Smooth muscle cell of the brain vasculature (primary cell): ENCODE measurements around the gene ANKS1A.
"Not testable (repeated sequence)": the region's sequence is repeated elsewhere in the genome, so short reads cannot be mapped to it uniquely, and the experiment has no call there.

Source experiments
- DNase-seq: peaks from one replicate; pipeline ENCODE4 v3.0.0-alpha.2; 2012; ENCODE audit warnings: low read depth, low spot score

Gene ANKS1A

DNA sequence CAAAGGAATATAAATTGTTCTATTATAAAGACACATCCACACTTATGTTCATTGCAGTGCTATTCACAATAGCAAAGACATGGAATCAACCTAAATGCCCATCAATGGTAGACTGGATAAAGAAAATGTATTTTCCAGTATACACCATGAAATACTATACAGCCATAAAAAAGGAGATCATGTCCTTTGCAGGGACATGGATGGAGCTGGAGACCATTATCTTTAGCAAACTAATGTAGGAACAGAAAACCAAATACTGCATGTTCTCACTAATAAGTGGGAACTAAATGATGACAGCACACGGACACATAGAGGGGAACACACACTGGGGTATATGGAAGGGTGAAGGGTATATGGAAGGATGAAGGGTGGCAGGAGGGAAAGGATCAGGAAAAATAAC is 5.0 kb upstream of the ANKS1A start:
- not testable (repeated sequence) for DNase-seq

DNA sequence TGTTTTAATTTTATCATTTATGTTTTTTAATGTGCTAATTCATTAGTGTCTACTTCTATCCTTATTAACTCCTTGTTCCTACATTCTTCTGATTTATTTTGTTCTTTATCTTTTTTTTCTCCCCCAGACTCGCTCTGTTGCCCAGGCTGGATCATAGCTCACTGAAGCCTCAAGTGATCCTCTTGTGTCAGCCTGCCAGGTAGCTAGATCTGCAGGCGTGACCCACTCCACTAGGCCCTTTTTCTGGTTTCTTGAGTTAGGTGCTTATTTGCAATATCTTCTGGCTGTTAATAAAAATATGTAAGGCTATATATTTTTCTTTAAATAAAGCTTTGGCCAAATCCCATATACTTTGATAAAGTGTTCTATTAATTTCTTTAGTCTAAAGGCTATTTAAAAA is 4.1 kb upstream of the ANKS1A start:
- DNase-seq = no peak

DNA sequence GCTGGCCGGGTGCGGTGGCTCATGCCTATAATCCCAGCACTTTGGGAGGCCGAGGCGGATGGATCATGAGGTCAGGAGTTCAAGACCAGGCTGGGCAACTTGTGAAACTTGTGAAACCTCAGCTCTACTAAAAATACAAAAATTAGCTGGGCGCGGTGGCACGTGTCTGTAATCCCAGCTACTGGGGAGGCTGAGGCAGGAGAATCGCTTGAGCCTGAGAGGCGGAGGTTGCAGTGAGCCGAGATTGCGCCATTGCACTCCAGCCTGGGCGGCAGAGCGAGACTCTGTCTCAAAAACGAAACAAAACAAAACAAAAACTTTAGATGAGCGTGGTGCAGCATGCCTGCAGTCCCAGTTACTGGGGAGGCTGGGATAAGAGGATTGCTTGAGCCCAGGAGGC is 3.2 kb upstream of the ANKS1A start:
- DNase-seq = not testable (repeated sequence)

DNA sequence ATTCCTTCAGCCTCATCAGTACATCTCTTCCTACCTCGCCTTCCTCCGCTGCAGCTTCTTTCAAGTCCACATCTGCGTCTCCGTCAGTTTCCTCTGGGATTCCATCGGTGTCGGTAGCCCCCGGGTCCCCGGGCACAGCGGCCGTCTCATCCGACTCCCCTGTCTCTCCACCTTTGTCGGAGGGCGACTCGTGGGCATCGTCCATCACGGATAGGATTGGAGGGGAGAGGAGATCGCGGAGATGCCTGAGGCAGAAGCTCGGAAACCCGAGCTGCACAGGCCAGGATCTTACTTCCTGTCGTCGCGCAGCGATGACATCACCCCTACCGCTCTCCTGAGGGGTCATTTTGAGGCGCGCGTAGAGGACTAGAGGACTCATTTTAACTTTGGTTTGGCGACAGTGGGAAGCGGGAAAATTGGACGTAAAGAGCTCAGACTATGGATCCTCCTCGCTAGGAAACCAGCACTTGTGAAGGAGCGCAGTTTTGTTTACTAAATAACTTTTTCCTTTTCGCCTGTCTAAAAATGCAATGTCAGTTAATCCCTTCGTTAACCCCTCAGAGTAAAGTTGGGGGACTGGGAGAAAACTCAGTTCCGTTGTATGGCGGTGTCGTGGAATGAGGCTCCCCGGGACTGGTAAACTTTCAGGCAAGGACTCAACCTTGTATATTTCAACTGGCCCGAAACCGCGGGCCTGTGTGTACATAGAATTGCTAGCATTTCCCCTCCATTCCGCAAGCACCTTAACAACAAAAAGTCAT is 1.1 kb upstream of the ANKS1A start, which contains the start of gene TAF11:
Gene TAF11, minus strand, starts transcription at position 290 of the 761 bp plus-strand sequence. Its CDS starts 85 bp downstream, at position 205.
- peak; percentile 88 for DNase-seq

DNA sequence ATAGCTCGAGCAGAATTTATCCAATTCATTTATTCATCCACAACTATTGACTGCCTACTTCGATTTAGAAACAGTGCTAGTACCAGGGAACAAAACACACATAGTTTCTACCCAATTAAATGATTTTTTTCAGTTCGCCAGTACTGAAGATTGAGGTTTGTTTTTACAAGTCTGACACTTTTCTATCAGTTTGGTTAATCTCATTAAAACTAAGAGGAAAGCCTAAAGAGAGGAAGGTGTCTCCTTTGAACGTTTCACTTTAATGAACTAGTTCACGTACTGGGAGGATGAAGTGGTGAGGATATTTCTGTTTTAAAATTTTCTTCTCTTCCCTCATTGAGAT is 570 bp upstream of the ANKS1A start:
- no peak for DNase-seq

DNA sequence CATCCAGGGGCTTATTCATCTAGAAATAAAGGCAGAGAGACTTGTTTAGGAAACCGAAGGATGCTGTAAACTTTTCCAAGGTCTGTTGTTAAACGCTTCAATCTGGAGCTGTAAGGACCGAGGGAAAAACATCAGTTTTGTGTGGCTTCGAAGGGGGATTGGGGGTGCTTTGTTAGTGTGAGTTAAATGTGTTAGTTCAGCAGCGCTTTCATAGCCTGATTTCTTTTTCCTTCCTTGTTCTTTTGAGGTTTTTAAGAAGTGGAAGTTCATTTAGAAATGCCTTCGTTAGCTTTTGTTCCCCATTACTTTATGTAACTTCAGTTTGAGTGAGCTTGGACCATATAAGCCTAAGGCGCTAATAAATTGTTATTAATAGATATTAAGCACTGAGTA is 1.5 kb downstream of the ANKS1A start:
- DNase-seq = no peak

DNA sequence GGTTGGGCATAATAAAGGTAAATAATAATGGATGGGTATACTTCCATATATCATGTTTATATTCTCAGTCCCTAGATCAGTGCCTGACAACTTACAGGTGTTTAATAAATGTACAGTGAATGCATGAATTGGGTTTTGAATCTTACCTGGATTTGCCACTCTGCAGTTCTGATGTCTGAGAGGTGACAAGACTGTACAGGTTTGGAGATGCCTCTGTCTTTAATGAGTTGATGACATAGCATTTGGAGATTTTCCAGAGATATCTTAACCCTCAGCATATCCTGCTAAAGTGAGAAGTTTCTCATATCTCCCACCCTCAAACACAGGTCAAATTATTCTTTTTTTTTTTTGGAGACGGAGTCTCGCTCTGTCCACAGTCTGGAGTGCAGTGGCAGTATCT is 2.2 kb downstream of the ANKS1A start:
- no peak for DNase-seq

DNA sequence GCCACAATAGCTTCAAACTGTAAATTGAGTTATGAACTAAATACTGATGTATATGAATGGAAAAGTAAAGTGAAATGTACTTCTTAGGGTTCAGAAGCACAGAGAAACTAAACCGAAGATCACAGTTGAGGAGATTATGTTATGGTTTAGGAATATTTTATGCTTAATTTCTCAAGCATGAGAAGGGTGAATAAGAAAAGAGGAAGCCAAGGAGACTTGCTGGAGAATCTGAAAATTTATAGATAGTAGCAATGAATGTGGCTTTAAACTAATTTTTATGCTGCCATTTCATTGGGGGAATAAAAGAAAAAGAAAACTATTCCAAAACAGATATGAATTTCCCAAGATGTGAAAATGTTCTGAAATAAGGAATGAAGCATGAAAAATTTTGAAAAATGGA is 5.6 kb downstream of the ANKS1A start:
- no peak for DNase-seq

DNA sequence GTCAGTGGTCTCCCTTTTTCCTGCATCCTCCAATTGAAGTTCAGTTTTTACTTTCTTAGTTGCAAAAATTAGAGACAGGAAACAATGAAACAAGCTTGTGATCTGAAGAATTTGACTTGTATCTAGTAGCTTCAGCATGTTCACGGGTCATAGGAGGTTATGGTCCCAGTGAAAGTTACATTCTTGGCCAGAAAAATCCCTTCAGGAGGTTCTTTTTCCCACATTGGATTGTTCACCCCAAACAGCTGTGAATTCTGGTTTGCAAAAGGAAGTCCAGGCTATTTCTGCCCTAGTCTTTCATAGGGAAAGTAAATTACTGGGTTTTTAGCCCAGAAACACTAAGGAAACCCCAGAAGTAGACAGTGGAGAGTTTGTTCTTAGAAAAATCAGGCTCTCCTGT is 8.1 kb downstream of the ANKS1A start:
- no peak for DNase-seq

DNA sequence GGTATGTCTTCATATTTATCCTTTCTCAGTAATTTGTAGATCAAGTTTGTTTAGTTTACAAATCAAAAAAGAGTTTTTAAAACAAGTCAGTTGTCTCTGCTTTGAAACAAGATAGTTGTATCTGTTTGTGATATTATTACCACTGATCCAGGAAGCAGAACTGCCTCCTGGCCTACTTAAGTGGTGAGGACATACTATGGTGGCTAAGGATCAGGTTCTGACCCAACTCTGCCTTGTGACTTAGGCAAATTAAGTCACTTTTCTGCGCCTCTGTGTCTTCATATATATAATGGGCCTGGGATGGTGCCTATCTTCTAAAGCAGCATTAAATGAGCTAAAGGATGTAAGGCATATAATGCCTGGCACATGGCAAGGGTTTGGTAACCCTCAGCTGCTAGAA is 8.7 kb downstream of the ANKS1A start:
- no peak for DNase-seq

DNA sequence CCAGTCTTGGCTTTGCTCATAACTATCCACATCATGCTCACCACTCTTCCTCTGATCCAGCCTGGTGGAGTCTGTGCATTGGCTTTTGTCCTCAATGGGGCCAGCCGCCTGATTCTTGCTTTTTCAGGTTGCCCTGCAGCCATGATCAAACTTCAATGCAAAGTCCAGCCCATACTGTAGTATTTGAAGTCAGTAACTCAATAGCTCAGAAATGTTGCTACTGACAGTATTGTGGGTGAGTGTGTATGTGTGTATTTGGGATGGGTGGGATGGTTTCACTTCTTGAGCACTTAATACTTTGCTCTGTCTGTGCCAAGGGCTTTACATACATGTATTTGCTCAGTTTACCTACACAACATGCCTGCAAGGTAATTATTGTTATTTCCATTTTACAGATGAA is 10.7 kb downstream of the ANKS1A start:
- not testable (repeated sequence) for DNase-seq

DNA sequence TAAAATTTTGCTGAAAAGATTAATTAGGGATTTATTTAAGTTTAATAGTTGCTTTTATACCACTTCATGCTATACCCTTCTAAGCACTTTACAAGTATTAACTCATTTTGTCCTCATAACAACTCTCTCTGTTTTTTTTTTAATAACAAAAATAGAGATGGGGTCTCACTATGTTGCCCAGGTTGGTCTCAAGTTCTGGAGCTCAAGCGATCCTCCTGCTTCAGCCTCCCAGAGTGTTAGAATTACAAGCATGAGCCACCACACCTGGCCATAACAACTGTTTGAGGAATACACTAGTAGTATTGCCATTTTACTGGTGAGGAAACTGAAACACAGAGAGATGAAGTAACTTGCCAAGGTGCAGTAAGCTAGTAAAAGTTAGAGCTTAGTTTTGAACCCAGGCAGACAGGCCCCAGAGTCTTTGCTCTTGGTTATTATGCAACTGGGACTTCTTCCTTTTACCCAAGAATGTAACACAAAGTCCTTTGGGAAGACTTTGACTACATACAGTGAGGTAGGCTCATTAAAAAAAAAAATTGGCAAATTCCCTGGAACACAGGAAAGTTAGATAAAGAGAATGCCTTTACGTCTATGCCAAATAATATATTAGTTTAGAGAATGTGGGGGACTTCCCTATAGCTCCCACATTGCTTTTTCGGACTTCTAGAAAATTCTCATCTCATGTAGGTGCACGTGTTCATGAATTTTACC is 11.4 kb downstream of the ANKS1A start:
- no peak for DNase-seq

DNA sequence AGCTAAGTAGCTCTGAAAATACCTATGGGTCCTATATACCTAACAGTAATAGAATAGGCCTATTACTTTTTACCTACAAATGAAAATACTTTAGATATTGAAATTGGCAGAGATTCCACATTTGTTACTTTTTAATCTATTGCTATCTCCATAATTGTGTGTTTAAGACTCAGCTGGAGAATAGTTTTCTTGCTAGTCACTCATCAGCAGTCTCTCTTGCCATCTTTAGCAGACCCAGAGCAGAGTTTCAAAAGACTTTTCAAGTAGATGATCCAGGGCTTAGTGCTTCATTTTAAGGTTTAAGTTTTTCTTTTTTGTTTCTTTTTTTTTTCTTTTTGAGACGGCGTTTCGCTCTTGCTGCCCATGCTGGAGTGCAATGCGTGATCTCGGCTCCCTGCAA is 12.9 kb downstream of the ANKS1A start:
- DNase-seq = no peak

DNA sequence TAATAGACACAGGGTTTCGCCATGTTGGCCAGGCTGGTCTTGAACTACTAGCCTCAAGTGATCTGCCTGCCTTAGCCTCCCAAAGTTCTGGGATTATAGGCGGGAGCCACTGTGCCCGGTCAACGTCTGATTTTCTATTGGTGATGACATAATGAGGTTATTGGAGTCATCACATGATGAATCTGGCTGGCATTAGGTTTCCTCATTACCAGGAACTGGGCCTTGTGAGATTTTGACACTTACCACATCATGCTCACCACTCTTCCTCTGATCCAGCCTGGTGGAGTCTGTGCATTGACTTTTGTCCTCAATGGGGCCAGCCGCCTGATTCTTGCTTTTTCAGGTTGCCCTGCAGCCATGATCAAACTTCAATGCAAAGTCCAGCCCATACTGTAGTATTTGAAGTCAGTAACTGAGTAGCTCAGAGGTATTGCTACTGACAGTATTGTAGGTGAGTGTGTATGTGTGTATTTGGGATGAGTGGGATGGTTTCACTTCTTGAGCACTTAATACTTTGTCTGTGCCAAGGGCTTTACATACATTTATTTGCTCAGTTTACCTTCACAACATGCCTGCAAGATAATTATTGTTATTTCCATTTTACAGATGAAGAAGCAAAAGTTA is 16.0 kb downstream of the ANKS1A start:
- no peak for DNase-seq

DNA sequence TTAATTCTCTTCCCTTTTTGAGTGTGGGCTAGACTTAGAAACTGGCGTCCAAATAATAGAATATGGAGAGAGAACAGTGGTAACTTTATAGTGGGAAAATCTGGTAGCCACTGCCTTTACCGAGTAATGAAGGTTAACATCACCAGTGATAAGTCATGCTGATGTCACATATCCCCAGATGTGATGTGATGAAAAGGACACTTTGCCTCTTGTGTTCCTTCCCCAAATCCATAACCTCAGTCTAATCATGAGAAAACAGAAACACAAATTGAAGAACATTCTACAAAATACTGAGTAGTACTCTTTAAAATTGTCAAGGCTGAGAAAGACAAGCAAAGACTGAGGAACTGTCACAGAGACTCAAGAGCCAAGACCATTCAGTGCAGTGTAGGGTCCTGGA is 17.8 kb downstream of the ANKS1A start:
- DNase-seq = no peak

DNA sequence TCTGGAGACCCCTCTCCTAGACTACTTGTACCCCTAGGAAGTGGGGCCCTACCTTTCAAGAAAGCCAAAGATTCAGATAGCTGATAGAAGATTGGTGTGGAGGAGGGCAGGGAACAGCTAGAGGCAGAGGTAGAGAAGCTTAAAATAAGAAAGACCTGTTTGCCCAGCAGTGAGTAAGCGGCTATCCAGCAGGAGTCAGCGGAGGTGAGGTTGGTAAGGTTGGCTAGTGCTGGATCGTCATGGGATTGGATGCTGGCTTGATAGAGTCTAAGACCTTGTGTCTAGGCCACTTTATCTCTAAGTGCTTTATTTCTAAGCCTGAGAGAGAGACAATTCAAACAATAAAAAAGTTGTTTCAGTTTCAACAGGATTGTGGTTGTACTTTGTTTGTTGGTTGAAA is 19.1 kb downstream of the ANKS1A start:
- DNase-seq = no peak

DNA sequence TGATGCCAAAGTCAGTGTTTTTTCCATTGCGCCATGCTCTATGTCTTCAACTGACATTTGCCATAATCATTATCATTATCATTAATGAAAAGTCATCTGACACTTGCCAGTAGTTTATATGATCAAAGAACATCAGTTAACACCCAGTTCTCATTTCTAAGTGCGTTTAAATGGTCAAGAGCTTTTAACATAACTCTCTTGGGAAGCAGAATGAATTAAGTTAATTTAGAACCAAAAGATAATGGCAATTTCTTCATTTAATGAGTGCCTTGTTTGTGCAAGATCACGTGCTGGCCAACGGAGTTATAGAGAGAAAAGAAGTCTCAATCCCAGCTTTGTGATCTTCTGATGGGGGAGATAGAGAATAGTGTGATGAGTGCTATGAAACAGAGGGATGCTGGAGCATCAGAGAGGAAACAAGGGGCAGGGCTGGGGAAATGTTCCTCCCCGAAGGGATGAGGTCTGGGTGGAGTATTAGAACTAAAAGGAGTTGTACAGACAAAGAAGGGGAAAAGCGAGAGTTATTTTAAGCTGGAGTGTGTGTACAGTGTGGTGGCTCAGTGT is 20.3 kb downstream of the ANKS1A start:
- no peak for DNase-seq

DNA sequence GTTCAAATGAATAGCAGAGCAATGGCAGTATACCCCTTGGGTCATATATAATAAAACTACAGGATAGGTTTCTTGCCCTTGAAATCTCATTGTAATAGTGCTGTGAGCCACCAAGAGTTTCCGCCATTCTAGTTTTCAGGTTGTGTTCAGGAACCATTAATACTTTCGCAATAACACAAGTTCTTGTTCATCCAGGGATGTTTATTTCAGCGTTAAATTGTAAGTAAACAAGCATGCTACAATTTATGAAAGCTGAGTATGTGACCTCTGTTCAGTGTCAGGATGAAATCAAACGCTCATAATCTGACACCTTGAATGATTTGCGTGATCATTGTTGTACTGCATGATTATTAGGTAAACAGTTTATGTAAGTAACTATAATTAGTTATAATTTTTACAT is 22.8 kb downstream of the ANKS1A start:
- no peak for DNase-seq

DNA sequence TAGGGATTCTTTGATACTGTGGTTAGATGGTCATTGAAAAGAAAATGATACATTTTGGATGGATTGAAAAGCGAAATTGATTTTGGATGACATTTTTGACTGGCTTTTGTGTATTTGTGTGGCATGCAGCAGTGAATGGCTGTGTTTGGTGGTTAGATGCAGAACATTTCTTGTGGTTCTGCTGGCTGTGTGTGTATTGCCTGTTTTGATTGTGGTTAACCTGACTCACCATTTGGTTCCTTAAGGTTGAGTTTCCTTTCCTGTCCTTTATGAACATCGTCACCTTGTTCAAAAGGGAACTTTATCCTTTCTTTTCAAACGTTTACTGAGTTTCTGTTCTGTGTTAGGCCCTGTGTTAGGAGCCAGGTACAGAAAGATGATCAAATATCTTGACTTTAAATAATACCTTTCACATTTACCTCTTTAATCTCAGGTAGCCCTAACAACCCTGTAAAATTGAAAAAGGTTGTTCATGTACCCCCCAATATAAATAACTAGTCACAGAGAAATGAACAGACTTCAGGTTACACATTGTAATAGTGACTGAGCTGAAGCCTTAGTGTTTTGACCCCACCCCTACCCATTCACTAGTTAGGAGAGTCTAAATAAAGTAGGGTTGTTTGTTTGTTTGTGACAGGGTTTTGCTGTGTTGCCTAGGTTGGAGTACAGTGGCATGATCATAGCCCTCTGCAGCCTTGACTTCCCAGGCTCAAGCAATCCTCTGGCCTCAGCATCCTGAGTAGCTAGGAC is 23.8 kb downstream of the ANKS1A start:
- DNase-seq = no peak

DNA sequence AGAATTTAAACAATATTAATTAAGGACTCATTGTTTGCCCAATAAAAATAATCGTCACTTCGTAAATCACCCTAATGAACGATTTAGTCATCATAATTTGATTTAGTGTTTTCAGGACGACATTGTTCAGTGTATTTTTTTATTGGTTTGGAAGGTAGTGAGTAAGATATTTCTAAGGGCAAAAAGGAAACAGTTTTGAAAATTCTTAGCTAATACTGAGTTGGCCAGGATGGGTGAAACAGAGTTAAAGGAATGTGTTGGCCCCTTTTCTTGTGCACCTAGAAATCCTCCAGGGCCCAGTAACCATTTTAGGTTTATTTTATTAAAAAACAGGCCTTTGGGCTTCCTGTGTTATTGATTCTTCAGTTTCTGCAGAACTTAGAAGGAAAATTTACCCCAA is 25.3 kb downstream of the ANKS1A start:
- DNase-seq = no peak

DNA sequence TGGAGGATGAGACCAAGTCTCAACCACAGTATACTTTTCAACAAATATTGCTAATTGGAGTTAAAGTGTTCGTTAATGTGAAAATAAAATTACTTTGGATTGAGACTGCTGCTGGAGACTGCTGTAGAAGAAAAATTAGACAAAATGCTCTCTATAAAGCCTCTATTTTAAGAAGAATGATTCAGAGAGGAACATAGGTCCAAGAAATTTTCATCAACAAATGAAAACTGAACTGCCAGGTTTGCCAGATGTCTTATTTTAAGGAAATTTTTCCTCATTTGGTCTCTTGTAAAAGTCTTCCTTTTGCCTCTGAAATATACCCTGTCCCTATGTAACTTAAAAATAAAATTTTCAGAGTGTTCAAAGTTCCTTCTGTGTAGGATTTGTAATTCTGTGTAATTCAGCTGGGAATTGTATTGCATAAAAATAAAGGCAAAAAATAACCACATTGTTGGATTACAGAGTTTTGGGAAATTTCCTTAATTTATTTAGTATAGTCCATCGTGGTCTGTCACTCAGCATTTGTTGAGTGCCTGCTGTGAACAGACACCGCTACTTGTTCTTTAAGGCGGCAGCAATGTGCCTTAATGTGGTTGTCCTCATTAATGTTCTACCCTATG is 27.4 kb downstream of the ANKS1A start:
- no peak for DNase-seq
